Activated CD4-positive, alpha-beta T cell treated with anti-CD3 and anti-CD28 coated beads for 1 hour (primary cell): ENCODE results near the gene KTN1.

Experiments
- DNase-seq: peaks from one replicate; pipeline ENCODE4 v3.0.0-alpha.2; 2020

KTN1 gene

GRCh38 chr14:55610713-55611370 is 30.8 kb downstream of the KTN1 start:
- no peak for DNase-seq

- DNase-seq: no peak
Measured at GRCh38 chr14:55611859-55612258, 31.9 kb downstream of the KTN1 start.

- DNase-seq: no peak
Measured at GRCh38 chr14:55614304-55614703, 34.3 kb downstream of the KTN1 start.

- DNase-seq: no peak
Measured at GRCh38 chr14:55620277-55620676, 40.3 kb downstream of the KTN1 start.

GRCh38 chr14:55620981-55621380 is 41.0 kb downstream of the KTN1 start:
- no peak for DNase-seq

- DNase-seq: no peak
Measured at GRCh38 chr14:55621391-55621790, 41.4 kb downstream of the KTN1 start.

DNA sequence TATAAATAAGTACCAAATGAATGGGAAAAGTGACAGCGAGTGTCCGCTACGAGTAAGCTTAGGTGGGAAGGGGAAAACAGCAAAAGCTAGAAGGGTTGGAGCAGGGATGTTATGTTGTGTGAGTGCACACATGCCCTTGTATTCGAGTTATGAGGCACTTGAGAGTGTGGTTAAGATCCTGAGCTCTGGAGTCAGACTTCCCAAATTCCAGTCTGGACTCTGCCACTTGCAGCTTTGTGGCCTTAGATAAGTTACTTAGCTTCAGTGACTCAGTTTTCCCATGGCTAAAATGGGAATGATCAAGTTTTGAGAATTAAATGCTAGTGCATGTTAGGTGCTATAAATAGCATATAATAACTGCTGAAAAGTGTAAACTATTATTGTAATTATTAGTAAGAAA is 44.9 kb downstream of the KTN1 start:
- no peak for DNase-seq

DNA sequence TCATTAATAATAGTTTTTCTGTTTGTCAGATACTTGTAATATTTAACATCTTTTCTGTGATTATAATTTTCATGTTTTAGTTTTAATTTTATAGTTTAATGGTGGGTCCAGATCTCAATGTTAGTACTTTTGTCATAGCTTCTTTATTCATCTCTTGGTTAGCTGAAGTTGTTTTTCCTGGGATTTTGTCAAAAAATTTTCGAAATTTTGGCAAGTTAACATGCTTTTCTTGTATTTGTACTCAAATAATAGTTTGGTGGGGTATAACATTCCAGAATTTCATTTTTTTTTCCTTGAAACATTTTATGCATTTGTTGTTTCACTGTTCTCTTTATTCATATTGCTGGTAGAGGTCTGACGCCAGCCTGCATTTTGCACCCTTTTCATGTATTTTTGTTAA is 45.5 kb downstream of the KTN1 start:
- no peak for DNase-seq

- no peak for DNase-seq
Measured at GRCh38 chr14:55626131-55626530, 46.1 kb downstream of the KTN1 start.

GRCh38 chr14:55628426-55628825 is 48.4 kb downstream of the KTN1 start:
- no peak for DNase-seq

GRCh38 chr14:55638665-55639064 is 58.7 kb downstream of the KTN1 start:
- DNase-seq: no peak

- DNase-seq: no peak
Measured at GRCh38 chr14:55641290-55641689, 61.3 kb downstream of the KTN1 start.

DNA sequence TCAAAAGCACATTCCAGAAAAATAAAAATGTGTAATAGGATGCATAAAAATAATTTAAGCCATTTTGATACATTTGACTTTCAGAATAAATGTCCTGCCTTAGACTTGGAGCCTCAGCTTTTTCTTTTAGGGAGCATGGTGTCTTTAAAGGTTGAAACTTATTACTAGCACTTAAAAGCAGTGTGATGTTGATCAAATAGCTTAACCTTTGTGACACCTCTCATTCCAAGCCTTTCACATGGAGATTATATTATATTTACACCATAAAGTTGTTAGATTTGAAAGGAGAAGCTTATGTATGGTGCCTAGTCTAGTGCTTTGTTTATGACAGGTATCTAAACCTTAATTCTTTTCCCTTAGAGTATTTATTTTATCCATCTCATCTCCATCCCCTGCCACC is 61.9 kb downstream of the KTN1 start:
- no peak for DNase-seq

DNA sequence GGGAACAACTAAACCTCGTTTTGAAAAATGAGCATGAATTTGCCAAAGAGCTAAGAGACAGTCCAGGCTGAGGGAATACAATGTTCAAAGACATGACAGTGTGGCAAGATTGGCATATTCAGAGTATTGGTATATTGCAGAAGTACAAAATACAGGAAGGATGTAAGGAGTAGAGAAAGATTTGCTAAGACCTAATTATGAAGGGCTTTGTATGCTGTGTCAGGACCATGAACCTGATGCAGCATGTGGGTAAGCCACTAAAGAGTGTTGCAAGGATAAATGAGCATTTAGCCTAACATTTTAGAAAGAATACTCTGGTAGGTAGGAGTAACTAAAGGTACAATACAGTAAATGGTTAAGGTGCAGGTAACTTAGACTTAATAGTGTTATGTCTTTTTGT is 65.1 kb downstream of the KTN1 start:
- no peak for DNase-seq

DNA sequence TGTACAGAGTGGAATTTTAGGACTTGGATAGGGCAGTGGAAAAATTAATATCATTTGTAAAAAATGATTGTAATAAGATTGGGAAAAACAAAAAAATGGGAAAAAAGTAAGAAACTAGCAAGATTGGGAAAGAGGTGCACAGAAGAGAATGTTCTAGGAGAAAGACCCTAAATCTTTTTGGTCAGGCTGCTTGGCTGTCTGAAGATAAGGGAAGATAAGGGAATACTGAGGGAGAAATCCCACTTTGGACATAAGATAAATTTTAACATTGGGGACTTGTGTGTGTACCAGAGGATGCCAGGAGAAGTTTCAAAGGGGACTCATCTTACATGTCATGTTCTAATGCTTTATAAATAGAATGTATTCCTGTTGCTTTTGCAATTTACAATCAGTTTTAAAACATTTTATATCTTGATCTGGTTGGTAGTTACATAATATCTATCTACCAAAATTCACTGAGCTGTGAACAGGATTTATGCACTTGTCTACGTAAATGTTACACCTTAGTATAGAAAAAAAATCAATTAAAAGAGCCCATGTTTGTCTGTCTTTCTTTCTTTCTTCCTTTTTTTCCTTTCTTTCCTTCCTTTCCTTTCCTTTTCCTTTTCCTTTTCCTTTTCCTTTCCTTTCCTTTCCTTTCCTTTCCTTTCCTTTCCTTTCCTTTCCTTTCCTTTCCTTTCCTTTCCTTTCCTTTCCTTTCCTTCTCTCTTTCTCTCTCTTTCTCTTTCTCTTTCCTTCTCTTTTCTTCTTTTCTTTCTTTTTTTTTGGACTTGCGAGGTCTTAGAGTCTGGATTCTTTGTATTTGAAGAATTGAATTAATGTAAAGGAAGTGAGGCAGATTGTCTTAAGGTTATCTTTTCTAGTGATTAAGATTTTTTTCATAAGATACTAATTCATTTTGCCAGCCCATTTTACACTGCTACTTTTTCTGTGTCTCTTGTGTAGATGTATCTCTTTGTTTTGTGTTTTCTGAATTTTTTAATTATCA is 66.1 kb downstream of the KTN1 start:
- DNase-seq: no peak

DNA sequence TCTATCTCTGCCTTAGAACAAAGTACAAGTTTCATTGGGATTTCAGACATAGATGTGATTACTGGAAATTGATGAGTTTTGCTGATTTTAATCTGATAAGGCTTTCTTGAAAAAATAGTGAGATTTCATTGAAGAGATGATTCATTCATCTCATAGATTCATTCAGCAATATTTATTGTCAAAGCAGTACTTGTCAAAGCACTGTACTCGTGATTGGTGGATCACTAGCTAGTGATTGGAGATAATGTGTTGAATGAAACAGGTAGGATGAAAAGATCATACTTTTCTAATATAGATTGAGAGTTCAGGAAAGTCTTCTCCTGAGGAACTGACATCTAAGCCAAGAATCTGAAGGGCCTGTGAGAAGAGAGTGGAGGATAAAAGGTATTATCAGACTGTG is 71.0 kb downstream of the KTN1 start:
- DNase-seq: no peak

DNA sequence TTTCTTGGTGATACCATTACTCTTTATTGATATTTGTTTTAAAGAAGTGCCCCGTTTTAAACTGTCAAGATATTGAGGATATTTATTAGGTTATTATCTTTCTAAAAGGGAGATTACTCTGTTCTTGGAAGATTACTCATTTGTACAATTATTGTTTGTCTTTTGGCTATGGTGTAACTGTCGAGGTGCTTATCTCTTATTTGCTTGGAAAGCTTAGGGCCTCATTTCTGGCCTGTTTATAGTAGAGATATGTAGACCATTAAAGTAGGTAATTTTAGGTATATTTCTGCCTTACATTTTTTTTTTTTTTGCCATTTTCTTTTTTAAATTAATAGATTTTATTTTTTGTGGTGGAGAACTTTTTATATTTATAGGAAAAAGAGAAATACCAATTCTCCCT is 74.2 kb downstream of the KTN1 start:
- no peak for DNase-seq

- no peak for DNase-seq
Measured at GRCh38 chr14:55661029-55661428, 81.0 kb downstream of the KTN1 start.

DNA sequence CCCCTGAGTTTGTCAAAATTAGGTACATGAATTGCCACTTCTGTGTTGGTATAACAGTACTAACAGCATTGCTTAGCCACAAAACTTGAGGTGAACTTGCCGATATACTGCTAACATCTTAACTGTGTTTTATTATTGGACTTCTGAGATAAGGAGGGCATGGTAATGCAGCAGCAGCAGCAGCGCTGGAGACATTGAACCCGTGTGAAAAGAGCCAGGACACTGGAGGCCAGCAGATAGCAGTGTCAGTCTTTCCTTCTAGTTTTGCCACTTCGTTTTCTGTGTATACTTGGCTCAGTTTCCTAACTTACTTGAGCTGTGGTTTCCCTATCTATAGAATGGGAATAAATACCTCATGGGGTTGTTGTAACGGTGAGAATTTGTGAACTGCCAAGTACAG is 82.7 kb downstream of the KTN1 start:
- no peak for DNase-seq

- no peak for DNase-seq
Measured at GRCh38 chr14:55665067-55665675, 85.2 kb downstream of the KTN1 start.

- DNase-seq: no peak
Measured at GRCh38 chr14:55667801-55668200, 87.8 kb downstream of the KTN1 start.

DNA sequence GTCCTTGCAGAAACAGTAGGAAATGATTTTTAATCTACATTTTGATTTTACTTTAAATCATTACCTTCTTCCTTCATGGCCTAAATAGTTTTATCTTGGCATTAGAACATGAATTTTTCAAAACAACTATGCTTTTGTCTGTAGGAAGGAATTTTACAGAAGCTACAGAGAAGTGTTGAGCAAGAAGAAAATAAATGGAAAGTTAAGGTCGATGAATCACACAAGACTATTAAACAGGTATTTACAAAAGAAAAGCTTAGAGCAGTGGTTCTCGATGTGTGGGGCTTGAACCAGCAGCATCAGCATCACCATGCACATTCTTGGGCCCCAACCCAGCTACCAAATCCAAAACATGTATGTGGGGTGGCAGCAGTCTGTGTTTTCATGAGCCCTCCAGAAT is 91.6 kb downstream of the KTN1 start:
- DNase-seq: no peak

DNA sequence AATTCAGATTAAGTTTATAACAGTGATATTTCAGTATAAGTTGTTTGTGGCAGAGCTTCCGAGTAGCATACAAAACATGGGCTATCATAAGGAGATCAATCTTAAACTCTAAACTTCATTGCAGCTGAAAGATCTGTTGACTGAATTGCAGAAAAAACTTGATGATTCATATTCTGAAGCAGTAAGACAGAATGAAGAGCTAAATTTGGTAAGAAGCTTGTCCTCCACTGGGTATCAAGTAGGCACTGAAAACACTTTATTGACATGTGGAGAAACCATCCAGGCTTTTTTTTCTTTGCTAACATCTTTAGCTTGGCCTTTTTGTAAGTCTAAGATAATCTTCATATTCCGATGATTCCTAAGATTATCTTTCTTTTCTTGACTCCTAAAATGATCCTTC is 93.0 kb downstream of the KTN1 start:
- DNase-seq: no peak

- DNase-seq: no peak
Measured at GRCh38 chr14:55681096-55681495, 101.1 kb downstream of the KTN1 start.
